ENCODE measurements around the gene C1QB.

DNA sequence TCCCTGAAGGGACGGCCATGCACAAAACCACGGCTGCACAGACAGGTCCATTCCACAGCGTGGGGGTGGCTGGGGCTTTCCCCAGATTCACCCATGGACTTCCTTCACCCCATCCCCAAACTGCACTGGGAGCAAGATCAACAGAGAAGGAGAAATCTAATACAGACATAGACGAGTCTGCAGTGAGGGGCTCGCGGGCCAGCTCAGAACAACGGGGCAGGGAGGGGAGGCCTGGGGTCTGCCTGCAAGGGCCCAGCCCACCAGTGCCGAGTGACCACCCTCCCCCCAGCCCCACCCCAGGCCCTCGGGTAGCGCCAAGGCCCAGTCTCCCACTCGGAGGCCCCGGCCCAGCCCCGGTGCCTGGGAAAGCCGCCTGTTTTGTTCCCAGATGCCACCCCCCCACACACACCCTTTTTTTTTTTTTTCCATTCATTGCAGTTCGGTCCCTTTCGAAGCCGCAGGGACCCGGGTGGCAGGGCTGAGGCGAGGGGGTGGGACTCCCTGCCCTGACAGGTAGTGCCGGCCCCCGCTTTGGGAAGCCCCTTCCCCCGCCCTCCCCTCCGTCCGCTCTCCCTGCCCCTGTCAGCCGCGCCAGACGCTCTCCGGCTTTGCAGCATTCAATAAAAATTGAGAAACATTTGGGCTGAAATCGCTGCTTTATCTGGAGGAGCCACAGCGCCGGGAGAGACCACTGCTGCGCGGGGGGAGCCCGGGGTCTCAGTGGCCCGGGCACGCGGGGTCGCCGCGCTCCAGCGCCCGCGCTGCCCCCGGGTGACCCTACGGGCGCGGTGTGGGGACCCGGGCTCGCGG lies 57.1 kb downstream of the C1QB start:
- TF ChIP-seq POLR2AphosphoS5 (IDR thresholded peaks at IDR 0.05; ENCODE audit: low read depth, low read length), result no peak
- TF ChIP-seq CTCF (IDR thresholded peaks at IDR 0.05), result no peak

All from Panc1 (cell line).